GM12874 (cell line): Measurements from ENCODE around the gene TNNC1.

ENCODE experiments used
- CTCF ChIP-seq: IDR thresholded peaks from 2 replicates; pipeline ENCODE4 v1.5.1; 2011; ENCODE audit warnings: low read depth, mild to moderate bottlenecking, control low read depth, low read length, moderate library complexity; ENCODE audit not compliant: insufficient read depth

Gene TNNC1

GRCh38 chr3:52488746-52489145 lies 34.9 kb upstream of the TNNC1 start:
- TF ChIP-seq CTCF: no peak

GRCh38 chr3:52487788-52488691 lies 34.2 kb upstream of the TNNC1 start:
- no peak for TF ChIP-seq CTCF

DNA sequence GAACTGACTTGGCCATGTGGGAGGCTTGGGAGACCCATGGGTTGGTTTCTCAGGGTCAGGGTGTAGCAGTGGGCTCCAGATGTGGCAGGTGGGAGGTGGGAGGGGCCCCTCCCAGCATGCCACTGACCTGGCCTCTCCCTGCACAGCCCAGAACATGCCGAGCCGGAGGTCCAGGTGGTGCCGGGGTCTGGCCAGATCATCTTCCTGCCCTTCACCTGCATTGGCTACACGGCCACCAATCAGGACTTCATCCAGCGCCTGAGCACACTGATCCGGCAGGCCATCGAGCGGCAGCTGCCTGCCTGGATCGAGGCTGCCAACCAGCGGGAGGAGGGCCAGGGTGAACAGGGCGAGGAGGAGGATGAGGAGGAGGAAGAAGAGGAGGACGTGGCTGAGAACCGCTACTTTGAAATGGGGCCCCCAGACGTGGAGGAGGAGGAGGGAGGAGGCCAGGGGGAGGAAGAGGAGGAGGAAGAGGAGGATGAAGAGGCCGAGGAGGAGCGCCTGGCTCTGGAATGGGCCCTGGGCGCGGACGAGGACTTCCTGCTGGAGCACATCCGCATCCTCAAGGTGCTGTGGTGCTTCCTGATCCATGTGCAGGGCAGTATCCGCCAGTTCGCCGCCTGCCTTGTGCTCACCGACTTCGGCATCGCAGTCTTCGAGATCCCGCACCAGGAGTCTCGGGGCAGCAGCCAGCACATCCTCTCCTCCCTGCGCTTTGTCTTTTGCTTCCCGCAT lies 33.4 kb upstream of the TNNC1 start:
- no peak for TF ChIP-seq CTCF

DNA sequence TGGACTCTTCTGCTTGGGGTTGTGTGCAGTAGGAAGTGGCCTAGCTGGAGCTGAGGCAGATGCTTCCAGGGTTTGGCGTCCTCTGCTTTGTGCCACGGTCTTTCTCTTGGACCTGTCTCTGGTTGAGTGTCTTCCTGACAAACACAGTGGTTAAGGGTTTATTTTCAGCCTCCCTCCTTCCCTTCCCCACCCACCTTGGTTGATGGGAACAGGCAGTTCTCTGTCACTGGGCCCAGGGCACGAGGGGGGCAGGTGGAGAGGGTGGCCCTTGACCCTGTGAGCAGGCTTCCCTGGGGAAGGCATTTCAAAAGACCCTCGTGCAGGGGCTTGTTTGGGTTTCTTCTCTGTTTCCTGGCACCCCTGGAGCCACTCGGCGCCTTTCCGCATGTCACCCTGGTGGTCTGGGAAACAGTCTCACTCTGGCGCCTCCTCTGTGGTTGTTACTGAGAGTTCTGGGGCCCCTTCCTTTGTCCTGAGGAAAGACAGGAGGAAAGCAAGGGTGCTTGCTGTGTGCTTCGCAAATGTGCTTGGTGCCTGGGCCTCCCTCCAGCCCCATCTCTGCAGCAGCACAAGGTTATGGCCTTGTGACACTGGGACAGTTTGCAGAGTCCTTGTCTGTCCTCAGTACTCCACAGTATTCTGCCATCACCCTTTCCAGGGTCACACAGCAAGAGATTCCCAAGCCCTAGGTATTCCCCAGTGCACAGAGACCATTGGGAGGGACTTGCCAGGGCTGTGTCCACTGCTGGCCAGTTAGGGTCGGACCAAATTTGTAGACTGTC lies 31.0 kb upstream of the TNNC1 start:
- TF ChIP-seq CTCF: no peak

- no peak for TF ChIP-seq CTCF
Observed at GRCh38 chr3:52483577-52484381, 29.9 kb upstream of the TNNC1 start.

DNA sequence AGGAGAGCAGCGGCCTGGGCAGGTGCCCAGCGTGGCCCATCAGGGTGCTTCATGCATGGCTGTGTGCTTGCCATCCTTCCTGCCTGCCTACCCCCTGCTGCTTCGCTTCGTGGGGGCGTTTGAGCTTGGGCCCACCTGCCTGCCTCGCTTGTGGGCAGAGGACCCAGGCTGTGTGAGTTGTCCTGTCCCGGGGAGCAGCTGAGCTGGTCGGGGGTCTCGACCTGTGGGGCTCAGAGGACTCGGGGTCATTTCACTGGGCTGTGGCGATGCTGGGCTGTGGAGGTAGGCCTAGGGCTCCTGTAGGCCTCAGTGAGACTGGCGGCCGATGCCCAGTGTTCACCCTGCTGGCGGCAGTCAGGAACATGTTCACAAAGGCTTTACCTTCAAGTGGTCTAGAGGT lies 29.2 kb upstream of the TNNC1 start:
- no peak for TF ChIP-seq CTCF
